Smooth muscle cell of the brain vasculature (primary cell): ENCODE data around the gene RAB17.

Experiments used
- DNase-seq: peaks from one replicate; pipeline ENCODE4 v3.0.0-alpha.2; 2012; ENCODE audit warnings: low read depth, low spot score

The RAB17 gene

GRCh38 chr2:237577956-237578870, 12.3 kb downstream of the RAB17 start:
- DNase-seq = no peak

GRCh38 chr2:237577458-237577857, 13.1 kb downstream of the RAB17 start:
- DNase-seq = no peak

GRCh38 chr2:237576974-237577373, 13.6 kb downstream of the RAB17 start:
- no peak for DNase-seq

GRCh38 chr2:237575869-237576862, 14.4 kb downstream of the RAB17 start:
- DNase-seq = no peak

DNA sequence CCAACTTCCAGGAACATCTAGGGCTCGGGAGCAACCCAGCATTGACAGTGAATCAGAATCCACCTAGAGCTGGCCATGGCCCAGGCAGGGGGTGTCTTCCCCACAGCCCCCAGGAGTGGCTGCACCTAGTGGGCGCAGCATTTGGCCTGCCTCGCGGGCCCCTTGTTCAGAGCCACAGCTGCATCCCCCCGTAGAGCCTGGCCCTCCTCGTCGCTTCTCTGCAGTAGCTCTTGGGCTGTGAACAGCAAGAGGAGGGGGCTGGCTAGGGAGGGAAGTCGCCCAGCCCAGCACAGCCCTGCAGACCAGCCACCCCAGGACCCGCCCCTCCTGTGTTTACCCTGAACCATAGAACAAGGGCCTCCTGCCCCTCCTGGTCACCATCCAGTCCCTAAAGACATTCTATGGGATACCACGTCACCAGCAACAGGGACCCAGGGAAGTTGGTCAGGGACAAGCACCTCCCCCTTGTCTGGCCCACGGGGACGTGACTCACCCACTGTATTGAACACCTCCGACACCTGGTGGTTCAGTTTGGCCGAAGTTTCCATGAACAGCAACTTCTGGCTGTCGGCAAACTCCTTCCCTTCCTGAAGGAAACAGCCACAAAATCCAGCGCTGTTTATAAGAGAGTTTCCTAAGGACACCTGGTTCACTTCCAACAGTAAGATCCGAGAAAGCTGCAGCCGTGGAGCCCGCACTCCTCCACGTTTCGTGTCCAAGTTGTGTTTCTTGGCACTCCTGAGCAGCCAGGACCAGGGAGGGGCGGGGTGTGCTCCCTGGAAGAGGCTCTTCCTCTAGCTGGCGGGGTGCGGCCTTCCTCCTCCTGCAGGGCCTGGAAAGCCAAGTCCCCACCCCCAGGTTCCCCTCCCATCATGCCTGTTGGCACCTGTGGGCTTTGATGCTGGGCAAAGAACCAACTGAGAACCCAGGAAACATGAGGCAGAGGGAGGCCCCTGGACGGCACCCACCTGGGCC, 15.4 kb downstream of the RAB17 start:
- no peak for DNase-seq

DNA sequence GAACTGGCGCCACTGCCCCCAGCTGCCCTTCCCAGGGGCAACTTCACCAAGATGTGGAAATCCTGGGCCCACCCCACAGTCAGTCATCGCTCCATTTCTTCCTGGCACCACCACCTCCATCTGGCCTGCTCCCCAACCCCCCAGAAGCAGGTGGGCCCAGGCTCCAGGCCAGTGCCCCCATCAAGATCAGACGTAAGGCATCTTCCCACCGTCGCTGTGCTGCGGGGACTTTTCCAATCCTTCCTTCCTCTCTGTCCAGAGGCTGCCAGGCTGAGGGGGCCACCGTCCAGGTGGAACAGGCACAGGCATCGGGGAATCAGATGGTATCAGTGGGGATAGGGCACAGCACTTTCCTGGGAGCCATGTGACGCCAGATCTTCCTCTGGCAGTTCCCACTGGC, 16.1 kb downstream of the RAB17 start:
- no peak for DNase-seq

DNA sequence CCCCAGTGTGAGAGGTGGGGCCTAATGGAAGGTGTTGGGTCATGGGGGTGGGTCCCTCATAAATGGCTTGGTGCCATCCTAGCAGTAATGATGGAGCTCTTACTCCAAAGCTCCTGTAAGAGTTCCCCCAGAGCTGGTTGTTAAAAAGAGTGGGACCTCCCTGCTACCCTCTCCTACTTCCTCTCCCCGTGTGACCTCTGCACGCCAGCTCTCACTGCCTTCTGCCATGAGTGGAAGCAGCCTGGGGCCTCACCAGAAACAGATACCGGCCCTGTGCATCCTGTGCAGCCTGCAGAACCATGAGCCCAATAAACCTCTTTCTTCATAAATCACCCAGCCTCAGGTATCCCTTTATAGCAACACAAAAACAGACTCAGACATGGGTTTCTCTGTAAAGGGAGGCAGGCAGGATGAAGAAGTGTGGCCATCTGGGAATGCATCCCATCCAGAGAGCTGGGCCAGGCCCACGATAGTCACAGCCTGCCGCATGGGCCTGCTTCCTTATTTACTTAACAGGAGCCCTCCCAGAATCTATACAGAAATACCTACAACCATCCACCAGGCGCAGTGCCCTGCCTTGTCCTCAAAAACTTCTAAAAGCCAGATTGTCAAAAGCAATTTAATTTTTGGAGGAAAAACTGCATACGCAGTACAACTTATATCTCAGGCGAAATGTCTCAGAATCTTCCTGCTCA, 16.7 kb downstream of the RAB17 start:
- no peak for DNase-seq

DNA sequence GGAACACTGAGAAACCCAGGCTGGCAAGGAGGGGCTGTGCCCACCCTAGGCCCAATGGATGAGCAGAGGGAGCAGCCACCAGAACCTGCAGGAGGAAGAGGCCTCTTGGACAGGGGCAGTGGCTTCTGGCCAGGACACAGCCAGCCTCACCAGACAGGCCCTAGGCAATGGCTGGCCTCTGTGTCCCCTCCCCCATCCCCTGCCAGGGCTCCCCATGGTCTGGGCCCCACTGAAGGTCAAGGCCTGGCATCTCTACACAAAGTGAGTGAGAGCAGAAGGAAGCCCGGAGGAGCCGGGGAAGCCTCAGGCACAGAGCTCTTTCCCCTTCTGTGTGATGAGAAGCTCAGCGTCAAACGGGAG, 17.8 kb downstream of the RAB17 start:
- no peak for DNase-seq

GRCh38 chr2:237572021-237572741, 18.4 kb downstream of the RAB17 start:
- peak; percentile 85 for DNase-seq

GRCh38 chr2:237571551-237571950, 19.0 kb downstream of the RAB17 start:
- DNase-seq = no peak

- DNase-seq = no peak
Measured at GRCh38 chr2:237570776-237571335, 19.7 kb downstream of the RAB17 start.

DNA sequence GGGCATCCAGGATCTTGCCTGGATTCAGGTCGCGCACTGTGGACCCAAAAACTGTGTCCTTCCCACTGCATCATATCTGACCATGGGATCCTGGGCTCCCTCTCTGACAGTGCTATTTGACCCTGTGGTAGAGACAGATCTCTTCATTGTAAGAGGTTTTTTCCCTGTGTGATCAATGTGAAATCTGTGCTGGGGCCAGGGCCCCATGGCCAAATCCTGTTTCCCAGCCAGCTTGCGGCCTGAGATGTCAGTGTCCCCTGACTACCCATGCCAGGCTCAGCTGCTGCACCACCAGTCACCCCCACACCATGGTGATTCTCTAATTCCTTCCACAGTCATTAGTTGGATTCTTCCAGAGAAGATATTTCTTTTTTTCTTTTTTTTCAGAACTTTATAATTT, 20.6 kb downstream of the RAB17 start:
- DNase-seq = no peak

- DNase-seq = no peak
Measured at GRCh38 chr2:237569041-237569440, 21.5 kb downstream of the RAB17 start.

GRCh38 chr2:237568121-237568660, 22.3 kb downstream of the RAB17 start:
- DNase-seq = no peak

GRCh38 chr2:237567276-237568029, 23.1 kb downstream of the RAB17 start:
- DNase-seq = no peak

- DNase-seq = no peak
Measured at GRCh38 chr2:237566401-237567235, 23.9 kb downstream of the RAB17 start, which contains the start of gene PRLH. PRLH (plus strand) TSS chr2:237566574; CDS start chr2:237566574, 0 bp downstream.

- DNase-seq = no peak
Measured at GRCh38 chr2:237565974-237566373, 24.6 kb downstream of the RAB17 start.
